DOHH2 (cell line): ENCODE measurements around the gene PPP4R4.

Source experiments
- EZH2phosphoT487 ChIP-seq: fragments of 200-600 bp; sonication (generic); IDR thresholded peaks from 2 replicates; pipeline ENCODE4 v1.6.1; 2017; ENCODE audit warnings: borderline replicate concordance, mild to moderate bottlenecking, antibody characterized with exemption, low read length, moderate library complexity, mixed read lengths
- TF ChIP-seq, protein P1 (sequence below): fragments of 200-600 bp; sonication (generic); IDR thresholded peaks from one replicate; pipeline ENCODE4 v1.5.1; 2014; ENCODE audit warnings: antibody characterized with exemption, mild to moderate bottlenecking, low read depth, low read length; ENCODE audit not compliant: poor library complexity, severe bottlenecking

DNA sequence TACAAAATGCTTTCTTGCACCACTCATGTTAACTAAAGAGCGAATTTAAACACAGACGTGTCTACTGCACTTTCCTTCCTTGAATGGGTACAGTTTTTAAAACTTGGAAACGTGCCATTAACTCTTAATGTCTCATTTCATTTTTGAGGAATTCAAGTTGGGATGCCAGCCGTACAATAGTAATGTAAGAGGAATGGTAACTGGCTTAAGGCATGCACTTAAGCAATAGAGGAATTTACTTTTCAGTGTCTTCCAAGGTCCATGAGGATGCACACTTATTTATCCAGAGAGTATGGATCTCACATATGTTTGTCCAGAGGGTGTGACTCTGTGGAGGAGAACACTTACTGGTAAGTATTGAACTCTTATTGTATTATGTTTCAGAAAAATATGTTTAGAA is 52.9 kb downstream of the PPP4R4 start:
- TF ChIP-seq, protein P1, sequence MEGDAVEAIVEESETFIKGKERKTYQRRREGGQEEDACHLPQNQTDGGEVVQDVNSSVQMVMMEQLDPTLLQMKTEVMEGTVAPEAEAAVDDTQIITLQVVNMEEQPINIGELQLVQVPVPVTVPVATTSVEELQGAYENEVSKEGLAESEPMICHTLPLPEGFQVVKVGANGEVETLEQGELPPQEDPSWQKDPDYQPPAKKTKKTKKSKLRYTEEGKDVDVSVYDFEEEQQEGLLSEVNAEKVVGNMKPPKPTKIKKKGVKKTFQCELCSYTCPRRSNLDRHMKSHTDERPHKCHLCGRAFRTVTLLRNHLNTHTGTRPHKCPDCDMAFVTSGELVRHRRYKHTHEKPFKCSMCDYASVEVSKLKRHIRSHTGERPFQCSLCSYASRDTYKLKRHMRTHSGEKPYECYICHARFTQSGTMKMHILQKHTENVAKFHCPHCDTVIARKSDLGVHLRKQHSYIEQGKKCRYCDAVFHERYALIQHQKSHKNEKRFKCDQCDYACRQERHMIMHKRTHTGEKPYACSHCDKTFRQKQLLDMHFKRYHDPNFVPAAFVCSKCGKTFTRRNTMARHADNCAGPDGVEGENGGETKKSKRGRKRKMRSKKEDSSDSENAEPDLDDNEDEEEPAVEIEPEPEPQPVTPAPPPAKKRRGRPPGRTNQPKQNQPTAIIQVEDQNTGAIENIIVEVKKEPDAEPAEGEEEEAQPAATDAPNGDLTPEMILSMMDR = no peak
- TF ChIP-seq EZH2phosphoT487 = no peak
